Endothelial cell (in vitro differentiated cells): ENCODE results near the gene RNF31. TPM values are rescaled to one million over a fixed set of nuclear protein-coding genes. Genes with fewer than 3 reads are reported as not detected.
A peak's percentile ranks its signal among the peaks of the same experiment; 100 is the strongest.

Experiments
- DNase-seq: peaks from one replicate; pipeline ENCODE4 v3.0.0; 2021; ENCODE audit warnings: low spot score
- H3K27ac Mint-ChIP-seq: one replicate; pipeline ENCODE4 v1.8.0; 2021; ENCODE audit warnings: mixed read lengths, inconsistent platforms; ENCODE audit not compliant: unreplicated experiment
- H3K27me3 Mint-ChIP-seq: one replicate; pipeline ENCODE4 v1.8.0; 2021; ENCODE audit warnings: mild to moderate bottlenecking, moderate library complexity, mixed read lengths, inconsistent platforms; ENCODE audit not compliant: unreplicated experiment
- H3K36me3 Mint-ChIP-seq: one replicate; pipeline ENCODE4 v1.8.0; 2021; ENCODE audit warnings: mild to moderate bottlenecking, low read depth, mixed read lengths, inconsistent platforms; ENCODE audit not compliant: unreplicated experiment
- H3K4me1 Mint-ChIP-seq: one replicate; pipeline ENCODE4 v1.8.0; 2021; ENCODE audit warnings: mild to moderate bottlenecking, mixed read lengths, inconsistent platforms; ENCODE audit not compliant: unreplicated experiment
- H3K4me3 Mint-ChIP-seq: one replicate; pipeline ENCODE4 v1.8.0; 2021; ENCODE audit warnings: mild to moderate bottlenecking, mixed read lengths, inconsistent platforms; ENCODE audit not compliant: unreplicated experiment
- H3K9me3 Mint-ChIP-seq: one replicate; pipeline ENCODE4 v1.8.0; 2021; ENCODE audit warnings: mixed read lengths, inconsistent platforms; ENCODE audit not compliant: unreplicated experiment
- long read RNA-seq: library from polyadenylated mRNA; unstranded; transcript quantifications from one replicate; pipeline ENCODE4 v2.0.0, GENCODE V29; 2020; ENCODE audit not compliant: unreplicated experiment
- total RNA-seq: library from RNA; stranded (reverse); fragmentation: NEBNext Ultra II Directional; extraction: Animal tissue kit (Norgen Biotek cat#: 25700); gene quantifications from one replicate; pipeline ENCODE4 v1.2.1, GENCODE V29; 2021; ENCODE audit not compliant: unreplicated experiment
- TF ChIP-seq, protein P1 (sequence below): fragments of 200-600 bp; sonication (generic); IDR thresholded peaks from one replicate; pipeline ENCODE4 v1.5.0; 2021; ENCODE audit warnings: antibody characterized with exemption; ENCODE audit not compliant: unreplicated experiment

RNF31 gene
- total RNA-seq: 90.2 TPM
- long read RNA-seq, transcript RNF31-201 (21 exons, 3,627 nt): major isoform, 5 of 16 reads
- long read RNA-seq, partial matches to known transcripts: 6 of 16 reads
- long read RNA-seq, other reads (novel, unspliced or antisense): 5 of 16 reads

DNA sequence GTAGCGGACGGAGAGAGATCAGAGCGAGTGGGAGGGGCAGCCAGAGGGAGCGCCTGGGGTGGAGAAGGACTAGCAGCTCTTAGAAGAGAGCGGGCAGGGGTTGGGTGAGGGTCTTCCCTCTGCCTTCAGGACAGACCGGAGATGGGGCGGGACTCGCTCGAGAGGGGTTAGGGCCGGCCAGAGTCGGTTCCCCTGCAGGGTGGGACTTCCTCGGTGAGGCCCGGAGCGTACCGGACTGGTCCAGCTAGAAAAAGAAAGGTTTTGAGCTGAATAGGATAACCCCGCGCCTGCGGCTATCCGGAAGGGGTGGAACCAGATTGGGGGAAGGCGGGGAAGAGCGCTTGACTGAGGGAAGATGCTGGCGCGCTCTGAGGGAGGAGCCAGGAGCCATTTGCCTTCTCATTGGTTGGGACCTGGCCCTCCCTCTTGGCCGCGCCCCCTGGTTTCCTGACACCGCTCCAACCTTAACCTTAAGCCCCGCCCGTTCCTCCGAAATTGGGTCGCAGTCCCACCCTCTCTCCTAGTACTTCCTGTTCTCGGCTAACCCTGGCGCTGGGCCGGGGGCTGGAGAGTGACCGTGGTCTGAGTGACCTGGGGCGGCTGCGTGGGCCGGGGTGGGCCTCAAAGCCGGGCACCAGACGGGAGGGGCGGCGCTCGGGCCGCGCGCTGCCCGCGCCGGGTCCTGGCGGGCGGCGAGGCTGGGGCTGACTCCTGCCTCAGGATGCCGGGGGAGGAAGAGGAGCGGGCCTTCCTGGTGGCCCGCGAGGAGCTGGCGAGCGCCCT, at the start of gene RNF31:
RNF31 (plus strand) TSS at position 521 of the 783 bp plus-strand sequence; CDS start at position 722, 201 bp downstream.
- Mint-ChIP-seq H3K4me3 (peak within 1 kb of the TSS; percentile 96), H3K27ac (peak within 1 kb of the TSS; percentile 89), H3K4me1 (peaks cover 27% of the 10 kb centered on the region), H3K27me3 (peaks cover 17% of the 10 kb centered on the region), H3K36me3 (peaks cover 39% of the 10 kb centered on the region), H3K9me3 (no peaks in the 10 kb centered on the region)
- peak; percentile 90 for DNase-seq
- TF ChIP-seq, protein P1, sequence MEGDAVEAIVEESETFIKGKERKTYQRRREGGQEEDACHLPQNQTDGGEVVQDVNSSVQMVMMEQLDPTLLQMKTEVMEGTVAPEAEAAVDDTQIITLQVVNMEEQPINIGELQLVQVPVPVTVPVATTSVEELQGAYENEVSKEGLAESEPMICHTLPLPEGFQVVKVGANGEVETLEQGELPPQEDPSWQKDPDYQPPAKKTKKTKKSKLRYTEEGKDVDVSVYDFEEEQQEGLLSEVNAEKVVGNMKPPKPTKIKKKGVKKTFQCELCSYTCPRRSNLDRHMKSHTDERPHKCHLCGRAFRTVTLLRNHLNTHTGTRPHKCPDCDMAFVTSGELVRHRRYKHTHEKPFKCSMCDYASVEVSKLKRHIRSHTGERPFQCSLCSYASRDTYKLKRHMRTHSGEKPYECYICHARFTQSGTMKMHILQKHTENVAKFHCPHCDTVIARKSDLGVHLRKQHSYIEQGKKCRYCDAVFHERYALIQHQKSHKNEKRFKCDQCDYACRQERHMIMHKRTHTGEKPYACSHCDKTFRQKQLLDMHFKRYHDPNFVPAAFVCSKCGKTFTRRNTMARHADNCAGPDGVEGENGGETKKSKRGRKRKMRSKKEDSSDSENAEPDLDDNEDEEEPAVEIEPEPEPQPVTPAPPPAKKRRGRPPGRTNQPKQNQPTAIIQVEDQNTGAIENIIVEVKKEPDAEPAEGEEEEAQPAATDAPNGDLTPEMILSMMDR: no peak

DNA sequence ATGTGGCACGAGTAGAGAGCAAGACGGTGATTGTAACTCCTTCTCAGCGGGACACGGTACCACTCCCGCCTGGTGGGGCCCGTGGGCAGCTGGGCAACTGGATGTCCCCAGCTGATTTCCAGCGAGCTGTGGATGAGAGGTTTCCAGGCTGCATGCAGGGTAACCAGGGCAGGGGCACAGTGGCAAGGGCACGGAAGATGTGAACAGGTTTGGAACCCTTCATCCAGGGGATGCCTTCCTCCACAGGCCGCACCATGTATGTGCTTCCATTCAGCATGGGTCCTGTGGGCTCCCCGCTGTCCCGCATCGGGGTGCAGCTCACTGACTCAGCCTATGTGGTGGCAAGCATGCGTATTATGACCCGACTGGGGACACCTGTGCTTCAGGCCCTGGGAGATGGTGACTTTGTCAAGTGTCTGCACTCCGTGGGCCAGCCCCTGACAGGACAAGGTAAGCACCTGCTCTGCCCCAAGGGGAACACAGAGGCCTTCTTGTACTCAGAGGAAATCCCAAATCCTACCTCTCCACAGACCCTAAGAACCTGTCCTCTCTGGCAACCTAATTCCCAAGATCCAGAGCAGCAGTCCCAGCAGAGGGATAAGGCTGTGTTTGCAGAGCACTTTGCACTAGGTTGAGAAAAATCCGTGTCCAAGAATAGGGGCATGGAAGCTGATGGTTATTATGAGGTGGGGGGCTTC, 48.9 kb upstream of the RNF31 start:
- no peak overlapping the region for H3K4me3 Mint-ChIP-seq
- peaks cover 9% of the 10 kb centered on the region for H3K27me3 Mint-ChIP-seq
- H3K27ac Mint-ChIP-seq: no peak overlapping the region
- TF ChIP-seq, protein P1: no peak
- H3K9me3 Mint-ChIP-seq: no peaks in the 10 kb centered on the region
- DNase-seq: no peak
- peaks cover 14% of the 10 kb centered on the region for H3K36me3 Mint-ChIP-seq
- peaks cover 12% of the 10 kb centered on the region for H3K4me1 Mint-ChIP-seq

DNA sequence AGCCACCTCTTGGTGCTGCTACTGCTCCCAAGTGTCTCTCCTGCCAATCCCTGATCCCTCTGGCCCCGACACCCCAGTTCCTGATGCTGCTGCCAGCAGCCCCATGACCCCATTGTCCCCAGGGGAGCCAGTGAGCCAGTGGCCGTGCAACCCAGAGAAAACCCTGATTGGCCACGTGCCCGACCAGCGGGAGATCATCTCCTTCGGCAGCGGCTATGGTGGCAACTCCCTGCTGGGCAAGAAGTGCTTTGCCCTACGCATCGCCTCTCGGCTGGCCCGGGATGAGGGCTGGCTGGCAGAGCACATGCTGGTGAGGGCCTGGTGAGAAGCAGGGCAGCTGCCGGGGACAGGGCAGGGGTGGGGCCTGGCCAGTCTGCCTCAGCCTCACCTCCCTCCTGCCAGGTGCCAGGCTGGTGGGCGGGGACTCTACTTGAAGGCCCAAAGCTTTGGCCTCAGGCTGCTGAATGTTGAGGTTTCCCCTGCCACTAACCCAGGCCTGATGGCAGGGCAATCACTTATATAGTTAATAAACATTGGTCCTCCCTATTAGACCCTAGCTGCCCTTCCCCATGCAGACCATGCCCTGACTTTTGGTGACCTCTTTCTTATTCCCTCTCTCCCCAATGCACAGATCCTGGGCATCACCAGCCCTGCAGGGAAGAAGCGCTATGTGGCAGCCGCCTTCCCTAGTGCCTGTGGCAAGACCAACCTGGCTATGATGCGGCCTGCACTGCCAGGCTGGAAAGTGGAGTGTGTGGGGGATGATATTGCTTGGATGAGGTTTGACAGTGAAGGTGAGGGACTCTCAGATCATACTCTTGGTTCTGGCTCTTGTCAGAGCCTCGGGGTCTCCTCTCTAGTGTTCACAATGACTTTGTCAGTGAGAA, 48.1 kb upstream of the RNF31 start:
- Mint-ChIP-seq H3K27ac (no peak overlapping the region), H3K36me3 (peaks cover 22% of the 10 kb centered on the region), H3K4me1 (peaks cover 10% of the 10 kb centered on the region), H3K9me3 (no peaks in the 10 kb centered on the region), H3K4me3 (peak overlapping the region; percentile 49), H3K27me3 (peaks cover 11% of the 10 kb centered on the region)
- TF ChIP-seq, protein P1: no peak
- DNase-seq: no peak

DNA sequence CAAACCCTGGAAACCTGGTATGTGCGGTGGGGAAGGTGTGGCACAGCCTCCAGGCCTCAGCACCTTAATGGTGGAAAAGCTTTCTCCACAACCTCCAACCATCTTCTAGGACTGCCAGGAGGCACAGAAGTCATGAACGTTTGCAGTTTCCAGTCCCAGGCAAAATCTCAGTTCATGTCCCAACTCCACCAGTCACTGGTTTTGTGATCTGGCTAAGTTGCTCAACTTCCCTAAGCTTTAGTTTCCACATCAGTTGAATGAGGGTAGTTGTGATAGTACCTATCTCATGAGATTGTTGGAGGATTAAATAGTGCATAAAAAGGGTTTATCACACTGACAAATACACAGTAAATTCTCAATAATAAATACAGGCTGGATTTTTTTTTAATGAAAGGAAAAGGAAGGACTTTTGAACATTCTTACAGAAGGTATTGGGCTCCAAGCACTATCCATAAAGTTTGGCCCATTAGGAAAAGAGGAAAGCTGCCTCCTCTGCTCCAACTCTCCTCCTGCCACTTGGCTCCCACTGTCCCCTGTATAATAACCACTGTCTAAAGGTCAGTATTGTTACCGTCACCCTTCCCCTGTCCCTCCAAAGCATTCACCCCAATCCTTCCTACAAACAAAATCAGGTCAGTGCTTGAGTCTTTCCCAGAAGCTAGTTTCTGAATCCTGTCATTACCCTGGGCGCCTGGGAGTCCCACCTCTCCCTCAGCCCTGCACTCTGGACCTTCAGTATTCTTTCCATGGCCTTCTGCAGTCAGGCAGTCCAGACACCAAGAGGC, 46.9 kb upstream of the RNF31 start:
- peaks cover 30% of the 10 kb centered on the region for H3K36me3 Mint-ChIP-seq
- no peak for DNase-seq
- H3K27ac Mint-ChIP-seq: no peak overlapping the region
- H3K4me3 Mint-ChIP-seq: no peak overlapping the region
- H3K27me3 Mint-ChIP-seq: peaks cover 11% of the 10 kb centered on the region
- no peaks in the 10 kb centered on the region for H3K9me3 Mint-ChIP-seq
- TF ChIP-seq, protein P1: no peak
- H3K4me1 Mint-ChIP-seq: peaks cover 5% of the 10 kb centered on the region
